GM18909 (cell line): ENCODE data around the gene CSTPP1.

Source experiments
- ATAC-seq: cut with Tn5 transposase; IDR thresholded peaks from one replicate; pipeline ENCODE4 v1.9.1; 2021; ENCODE audit warnings: mild to moderate bottlenecking; ENCODE audit not compliant: unreplicated experiment, poor library complexity

CSTPP1 gene

DNA sequence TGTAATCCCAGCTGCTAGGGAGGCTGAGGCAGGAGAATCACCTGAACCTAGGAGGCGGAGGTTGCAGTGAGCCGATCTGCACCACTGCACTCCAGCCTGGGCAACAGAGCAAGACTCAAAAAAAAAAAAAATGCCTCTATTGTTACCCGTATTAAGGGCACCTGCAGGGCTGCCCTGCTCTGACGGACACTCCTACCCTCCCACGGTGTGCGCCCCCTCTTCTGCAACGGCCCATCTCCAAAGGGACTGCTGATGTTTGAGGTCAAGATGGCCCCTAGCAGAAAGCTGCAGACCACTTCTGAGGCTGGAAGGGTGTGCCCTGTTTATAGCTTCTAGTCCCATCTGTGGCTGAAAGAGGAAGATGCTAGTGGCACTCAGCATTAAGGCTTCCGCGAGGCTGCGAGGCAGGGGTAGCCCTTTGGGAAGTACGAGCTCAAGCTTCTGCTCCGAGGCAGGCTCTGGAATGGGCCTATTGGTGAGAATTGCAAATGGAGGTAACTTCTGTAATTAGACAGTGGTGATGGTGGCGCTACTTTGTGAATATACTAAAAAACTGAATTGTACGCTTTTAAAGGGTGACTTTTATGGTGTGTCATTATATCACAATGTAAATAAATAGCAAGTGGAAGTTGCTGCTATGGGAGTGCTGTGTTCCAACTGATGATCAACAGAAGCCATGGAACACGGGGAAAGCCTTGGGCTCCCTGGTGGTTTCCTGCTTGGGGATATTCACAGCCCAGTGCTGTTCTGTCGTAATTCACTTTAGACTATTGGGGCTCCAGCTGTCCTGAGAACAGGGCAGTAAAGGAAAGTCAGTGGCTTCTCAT, 215.8 kb downstream of the CSTPP1 start:
- no peak for ATAC-seq

DNA sequence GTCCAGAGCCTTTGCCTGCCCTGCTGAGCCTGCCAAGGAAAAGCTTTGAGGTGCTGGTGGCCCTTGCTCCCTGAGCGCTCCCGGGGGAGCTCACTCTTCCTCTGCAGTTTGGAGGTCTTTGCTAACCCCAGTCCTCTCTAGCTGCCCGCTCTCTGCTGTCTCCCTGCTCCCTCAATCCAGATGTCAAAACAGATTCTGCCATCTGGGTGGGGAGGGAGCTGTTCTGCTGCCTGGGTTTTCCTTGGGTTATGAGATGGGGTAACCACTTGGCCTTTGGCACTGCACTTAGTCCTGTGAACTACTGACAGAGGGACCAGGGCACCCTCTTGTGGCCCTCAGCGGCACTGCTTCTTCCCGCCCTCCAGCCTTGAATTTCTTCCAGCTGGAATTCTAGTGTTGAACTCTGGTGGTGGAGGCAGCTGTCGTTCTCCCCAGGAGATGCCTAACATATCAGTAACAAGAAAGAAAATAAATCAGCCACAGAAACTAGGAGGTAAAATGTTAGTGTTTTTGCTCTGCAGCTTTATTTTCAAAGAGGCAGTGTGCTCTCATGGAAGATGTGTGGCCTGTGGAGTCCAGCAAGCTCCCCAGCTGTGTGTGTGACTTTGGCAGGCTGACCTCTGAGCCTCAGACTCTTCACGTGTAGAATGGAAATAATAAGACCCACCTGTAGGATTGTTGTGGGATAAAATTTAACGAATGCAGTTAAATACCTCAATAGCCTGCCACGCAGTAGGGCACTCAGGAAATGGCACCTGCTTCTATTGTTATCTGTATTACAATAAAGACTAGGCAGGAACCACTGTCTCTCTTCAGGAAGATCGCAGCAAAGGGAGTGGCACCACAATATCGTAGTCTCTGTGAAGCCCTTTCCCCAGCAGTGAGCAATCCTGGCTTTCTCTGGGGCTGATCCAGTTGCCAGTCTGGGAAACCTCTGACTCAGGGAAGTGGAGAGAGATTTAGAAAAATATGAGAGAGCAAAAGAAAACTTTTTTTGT, 216.7 kb downstream of the CSTPP1 start:
- no peak for ATAC-seq

DNA sequence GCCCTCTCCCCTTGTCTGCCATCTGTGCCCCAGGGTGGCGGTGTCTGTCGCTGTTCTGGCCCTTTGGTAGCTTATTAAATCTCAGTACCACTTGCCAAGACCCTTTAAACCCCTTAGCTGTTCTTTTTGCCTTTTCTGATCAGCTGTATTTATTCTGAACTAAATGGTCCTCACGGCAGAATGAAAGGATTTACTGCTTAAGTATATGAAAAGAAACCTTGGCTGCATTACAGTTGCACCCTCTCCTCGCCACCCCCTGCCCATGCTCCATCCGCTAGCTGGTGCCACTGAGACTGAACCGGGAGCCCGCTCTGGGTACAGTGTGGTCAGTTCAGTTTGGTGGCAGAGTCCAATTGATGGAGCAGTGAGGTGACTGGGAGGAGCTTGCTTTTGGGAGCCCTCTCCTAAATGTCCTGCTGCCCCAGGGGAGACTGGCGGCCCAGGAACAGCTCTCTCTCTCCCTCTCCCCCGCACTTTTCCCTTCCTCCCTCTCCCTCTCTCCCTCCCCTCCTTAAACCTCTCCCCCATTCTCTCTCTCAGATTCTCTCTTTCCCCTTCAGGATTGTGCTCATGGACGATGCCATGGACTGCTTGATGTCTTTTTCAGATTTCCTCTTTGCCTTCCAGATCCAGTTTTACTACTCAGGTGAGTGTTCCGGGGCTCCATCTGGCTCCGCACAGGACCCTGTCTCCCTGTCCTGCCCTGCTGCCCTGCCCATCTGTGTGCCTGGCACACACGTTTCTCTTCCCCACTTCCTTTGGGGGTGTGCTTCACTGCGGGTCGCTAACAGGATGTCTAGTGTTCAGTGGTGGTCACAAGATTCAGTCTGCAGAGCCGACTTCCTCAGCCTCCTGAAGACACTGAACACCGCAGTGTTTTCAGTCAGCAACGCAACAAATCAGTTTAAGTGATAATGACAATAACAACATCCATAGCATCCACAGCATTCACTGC, 218.3 kb downstream of the CSTPP1 start:
- no peak for ATAC-seq

DNA sequence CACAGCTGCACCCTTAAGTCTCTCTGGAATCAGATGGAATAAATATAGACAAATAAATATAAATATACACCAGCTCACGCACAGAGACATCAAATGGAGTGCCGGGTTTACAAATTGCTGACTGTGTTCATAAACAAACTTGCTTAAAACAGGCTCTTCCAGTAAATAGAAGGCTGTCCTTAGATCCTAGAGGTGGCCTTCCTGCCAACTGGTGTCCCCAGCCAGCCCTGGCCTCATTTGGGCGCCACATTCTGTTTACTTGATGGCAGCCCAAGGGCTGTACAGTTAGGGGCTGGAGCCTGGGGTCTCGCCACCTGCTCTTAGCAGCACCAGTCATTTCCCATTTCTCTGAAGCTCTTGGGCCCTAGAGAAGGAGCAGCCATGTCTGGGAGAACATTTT, 219.3 kb downstream of the CSTPP1 start:
- no peak for ATAC-seq

DNA sequence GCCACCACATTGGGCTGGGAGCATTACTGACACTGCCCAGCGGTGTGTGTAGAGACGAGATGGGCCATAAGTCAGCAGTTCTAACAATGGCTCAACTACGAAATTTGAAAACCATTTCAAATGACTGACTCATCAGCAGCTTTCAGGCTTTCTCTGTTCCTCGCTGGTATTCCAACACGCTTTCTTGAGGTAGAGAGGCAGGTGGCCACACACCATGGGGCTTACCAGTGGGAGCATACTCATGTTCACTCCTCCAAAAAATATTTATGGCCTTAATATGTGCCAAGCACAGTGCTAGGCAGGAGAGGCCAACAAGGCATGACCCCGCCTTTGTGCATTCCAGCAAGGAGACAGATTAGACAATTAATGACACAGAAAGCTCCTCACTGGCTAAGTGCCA, 219.8 kb downstream of the CSTPP1 start:
- ATAC-seq, result no peak

DNA sequence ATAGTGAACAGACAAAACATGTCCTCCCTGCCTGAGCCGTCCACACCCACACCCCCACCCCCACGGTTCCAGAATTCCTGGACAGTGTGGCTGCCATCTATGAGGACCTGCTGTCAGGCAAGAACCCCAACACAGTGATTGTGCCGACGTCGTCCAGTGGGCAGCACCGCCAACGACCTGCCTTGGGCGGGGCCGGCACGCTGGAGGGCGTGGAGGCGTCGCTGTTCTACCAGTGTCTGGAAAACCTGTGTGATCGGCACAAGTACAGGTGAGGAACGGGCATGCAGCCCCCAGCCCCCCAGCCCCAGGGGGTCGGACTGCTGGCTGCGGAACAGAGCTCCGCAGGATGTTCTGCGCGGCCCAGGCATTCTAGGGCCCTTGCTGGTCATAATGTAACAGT, 220.4 kb downstream of the CSTPP1 start:
- no peak for ATAC-seq

DNA sequence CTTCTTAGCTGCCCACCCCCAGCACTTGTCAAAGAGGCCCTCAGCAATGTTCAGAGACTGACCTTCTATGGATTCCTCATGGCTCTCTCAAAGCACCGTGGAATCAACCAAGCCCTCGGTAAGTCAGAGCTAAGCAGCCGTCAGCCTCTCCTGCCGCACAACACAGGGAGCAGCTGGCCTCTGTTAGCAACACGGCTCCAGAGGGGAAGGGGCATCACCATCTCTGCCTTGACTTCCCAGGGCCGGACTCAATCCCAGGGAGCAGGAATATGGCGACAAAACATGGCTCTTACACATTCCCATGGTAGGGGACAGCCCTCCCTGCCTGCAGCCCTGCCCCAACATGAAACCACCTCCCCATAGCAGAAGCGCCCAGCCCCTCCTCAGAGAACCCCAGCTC, 221.2 kb downstream of the CSTPP1 start:
- ATAC-seq, result no peak

DNA sequence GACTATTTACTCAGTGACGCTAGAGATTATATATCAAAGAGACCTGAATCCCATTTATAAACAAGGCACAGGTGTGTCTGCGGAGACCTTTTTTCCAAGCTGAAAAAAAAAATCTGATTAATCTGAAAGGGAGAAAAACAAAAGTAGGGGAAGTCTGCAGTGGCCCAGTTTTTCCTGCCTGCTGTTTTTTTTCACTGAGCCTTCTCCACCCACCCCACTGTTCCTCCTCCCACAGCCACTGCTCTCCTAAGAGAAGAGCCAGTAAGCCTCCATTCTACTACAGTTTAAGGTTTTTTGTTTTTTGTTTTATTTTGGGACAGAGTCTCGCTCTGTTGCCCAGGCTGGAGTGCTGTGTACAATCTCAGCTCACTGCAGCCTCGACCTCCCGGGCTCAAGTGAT, 221.7 kb downstream of the CSTPP1 start:
- ATAC-seq, result no peak

DNA sequence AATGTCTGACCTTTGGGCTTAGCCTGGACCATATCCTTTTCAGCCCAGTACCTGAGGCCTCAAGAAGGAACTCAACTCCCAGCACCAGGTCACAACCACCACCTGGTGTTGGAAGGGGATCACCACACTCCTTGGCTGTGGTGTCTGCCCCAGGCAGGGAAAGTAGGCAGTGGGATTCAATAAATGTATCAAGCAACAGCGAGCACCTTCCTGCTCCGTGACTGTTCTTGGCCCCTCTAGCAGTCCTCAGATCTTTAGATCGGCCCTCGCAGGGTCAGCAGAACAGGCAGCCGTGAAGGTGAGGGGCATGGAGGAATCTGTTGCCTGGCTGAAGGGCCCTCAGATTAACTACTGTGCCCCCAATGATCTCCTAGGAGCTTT, 224.2 kb downstream of the CSTPP1 start:
- no peak for ATAC-seq

DNA sequence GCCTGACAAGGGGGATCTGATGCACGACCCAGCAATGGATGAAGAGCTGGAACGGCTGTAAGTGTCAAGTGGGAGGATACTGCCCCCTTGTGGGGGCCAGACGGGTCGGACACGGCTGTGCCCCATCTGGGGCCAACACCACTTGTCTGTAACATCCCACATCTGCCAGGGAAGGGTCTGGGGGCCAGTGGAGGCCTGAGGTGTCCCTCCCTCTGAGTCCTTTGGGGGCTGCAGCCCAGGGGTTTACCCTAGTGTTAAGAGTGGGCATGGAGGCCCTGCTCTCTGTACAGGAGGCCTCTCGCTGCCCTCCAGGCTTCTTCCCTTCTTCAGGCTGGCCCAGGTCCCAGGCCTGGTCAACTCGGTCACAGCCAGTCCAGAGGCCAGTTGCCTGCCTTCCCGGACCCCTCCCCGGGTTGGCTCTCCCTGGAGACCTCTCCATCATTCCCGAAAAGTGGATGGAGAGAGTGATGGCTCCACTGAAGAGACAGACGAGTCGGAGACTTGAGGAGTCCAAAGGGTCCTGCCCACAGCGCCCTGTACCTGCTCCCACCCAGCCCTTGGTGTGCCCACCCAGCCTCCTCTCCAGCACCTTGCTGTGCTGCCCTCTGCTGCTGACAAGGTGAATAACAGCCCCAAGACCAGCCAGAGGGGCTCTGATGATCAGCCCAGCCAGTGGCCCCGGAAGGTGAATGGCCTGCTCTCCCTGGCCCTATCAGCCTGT, 224.7 kb downstream of the CSTPP1 start:
- ATAC-seq, result no peak

DNA sequence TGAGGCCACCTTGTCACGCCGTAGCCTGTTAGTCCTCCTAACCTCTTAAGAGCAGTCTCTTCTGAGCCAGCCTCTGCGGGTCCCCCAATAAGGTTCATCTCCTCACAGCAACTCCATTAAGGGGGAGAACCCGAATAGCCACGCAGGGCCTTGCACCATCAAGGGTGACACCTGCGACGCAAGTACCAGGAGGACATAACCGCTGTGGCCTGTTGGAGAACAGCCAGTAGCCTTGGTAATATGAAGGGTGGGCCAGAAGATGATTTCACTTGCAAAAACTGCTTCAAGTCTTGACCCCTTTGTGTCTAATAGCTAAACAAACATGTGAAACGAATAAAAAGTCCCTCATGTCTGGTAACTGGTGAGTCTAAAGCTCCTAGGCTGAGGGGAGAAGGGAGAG, 225.3 kb downstream of the CSTPP1 start:
- ATAC-seq, result no peak

DNA sequence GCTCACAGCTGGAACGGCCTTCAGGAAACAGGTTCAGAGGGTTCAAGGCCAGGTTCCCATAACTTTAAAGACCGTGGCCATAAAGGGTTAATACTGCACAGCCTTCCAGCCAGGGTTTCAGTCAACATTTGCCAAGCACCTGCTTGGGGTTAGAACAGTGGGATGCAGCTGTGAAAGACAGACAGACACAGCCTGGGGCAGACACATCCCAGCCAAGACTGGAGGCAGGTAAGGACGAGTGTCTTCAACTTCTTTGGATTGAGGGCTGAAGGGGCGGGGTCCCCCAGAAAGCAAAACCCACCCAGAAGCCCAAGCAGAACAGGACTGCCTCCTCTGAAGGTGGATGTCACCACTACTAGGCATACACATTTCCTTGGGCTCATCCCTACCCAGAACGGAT, 225.9 kb downstream of the CSTPP1 start:
- ATAC-seq, result no peak

DNA sequence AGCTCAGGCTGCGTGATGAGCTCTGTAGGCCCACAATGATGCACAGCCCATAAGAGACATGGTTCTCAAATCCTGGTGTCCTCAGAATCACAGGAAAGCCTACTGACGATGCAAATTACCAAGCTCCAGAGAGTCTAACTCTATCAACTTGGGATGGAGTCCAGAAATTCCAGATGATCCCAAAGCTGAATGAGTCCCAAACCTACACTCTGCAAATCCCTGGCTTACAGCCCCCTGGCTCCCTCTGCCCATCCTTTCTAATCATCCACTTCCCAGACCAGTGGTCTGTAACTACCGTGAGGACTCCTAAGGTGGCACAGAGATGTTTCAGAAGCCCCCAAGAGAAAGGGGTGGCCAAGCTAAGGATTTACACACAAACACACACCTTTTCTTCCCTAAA, 226.6 kb downstream of the CSTPP1 start:
- ATAC-seq, result no peak

DNA sequence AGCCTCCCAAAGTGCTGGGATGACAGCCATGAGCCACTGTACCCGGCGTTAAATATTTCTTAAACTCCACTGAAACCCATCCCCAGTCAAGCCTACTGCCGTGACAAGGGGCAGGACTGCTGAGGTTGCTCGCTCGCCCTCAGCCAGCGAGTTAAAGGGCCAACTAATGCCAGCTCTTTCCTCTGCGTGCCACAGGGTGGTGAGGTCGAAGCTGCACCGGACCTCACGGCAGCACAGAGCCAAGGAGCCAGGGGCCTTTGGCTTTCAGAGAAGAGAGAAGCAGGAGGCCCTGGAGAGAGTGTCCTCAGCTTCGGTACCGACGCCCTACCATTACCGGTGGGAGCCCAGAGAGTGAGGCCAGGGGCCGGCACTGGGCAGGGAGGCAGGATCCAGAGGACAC, 227.3 kb downstream of the CSTPP1 start:
- ATAC-seq, result no peak

DNA sequence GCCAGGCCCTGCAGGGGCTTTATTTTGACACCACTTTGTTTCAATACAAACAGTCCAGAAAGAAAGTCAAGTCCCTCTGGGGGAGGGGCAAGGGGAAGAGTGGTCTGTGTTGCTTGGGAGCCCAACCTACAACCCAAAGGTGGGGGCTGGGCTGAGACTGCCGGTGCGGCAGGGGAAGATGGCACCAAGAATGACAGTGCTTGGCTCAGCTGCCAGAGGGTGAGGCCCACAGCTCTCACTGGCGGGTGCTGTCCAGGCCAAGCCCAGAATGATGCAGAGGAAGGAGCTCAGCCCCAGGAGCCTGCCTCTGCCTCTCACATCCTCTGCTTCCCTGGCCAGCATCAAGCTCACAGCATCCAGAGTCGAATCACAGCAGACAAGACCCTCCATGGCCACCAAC, 227.8 kb downstream of the CSTPP1 start:
- ATAC-seq, result no peak

DNA sequence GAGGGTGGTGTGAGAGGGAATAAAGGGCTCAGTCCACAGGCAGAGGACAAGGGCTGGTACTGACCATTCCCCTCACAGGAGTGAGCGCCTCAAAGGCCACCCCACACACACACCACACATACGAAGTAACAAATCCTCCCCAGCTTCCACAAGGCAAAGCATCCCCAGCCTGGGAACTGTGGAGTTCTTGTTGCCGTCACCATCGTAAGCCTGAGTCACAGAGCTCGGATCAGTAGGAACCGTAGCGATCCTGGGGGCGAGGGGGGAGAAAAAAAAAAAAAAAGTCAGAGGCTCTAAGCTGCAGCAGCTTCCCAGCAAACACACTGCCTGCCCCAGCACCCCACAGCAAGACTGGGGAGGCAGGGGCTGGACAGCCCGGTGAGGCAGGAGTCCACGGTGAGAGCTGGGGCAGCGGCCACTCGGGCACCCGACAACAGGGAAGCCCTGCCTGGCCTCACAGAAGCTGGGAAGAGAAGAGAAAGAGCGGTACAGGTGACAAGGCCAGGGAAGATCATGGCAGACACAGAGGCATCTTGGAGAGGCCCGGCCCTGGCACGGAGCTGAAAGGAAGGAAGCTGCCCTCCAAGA, 228.8 kb downstream of the CSTPP1 start:
- ATAC-seq, result no peak

DNA sequence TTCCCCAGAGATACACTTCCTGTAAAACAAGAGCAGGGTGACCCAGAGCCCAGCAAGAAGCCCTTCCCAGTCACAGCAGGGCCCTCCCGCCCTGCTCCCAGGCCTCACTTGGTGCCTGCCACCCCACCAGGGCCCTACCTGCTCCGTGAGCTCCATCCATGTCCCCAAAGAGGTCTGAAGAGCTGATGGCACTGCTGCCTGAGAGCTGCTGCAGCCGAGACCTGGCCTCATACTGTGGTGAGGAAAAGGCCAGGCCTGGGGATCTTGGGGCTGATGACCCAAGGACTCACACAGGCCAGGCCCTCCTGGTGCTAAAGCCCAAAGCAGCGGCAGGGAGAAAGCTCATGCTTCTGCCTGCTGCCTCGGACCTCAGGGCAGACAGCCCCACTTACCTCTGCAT, 229.8 kb downstream of the CSTPP1 start:
- no peak for ATAC-seq

DNA sequence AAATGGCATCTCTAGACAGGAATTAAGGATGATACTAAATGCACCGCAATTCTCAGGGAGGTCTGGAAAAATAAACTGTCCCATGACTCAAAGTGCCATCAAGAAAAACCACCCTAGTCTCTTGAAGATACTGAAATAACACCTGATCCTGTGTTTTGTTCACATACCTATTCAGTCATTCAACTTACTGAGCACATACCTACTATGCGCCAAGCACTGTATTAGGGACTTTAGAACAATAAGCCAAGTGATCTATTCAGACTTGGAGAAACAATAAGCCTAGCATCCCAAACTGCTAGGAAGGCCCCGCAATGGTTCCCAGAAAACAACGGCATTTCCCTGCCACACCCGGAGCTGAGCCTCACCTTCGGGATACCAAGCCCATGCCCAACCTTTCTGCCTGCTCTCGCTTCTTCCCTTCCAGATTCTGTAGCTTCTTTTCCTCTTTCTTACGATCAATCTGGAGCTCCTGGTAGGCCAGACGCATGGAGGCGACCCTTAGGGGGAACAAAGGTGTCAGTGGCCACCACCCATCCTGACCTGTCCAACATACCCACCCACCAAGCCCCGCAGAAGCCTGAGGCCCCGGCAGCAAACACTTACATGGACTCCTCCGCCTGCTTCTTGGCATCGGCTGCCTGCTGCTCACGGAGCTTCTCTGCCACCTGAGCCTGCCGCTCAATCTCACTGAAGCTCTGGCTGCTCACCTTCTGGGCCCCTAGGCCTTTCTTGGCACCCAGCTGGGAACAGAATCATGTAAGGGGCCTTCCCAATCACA, 234.7 kb downstream of the CSTPP1 start:
- no peak for ATAC-seq

DNA sequence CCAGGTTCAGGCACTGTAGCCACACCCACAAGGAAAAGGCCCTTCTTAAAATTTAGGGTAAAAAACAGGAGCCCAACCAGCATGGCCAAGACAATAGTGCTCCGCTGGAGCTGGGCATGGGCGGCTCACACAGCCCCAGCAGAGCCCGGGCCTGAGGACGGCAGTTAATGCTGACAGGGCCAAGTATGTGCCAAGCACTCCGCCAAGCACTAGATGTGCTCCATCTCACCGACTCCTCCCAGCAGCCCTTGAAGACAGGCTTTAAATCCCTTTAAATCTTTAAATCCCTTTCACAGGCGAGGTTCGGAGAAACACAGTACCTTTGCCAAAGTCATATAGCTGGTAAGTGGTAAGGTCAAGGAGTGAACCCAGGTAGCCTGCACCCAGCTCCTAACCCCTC, 235.3 kb downstream of the CSTPP1 start:
- ATAC-seq, result no peak
